Ecto neural progenitor cell (in vitro differentiated cells): ENCODE results near the gene RNF13.
A peak's percentile ranks its signal among the peaks of the same experiment; 100 is the strongest.
"Not testable (repeated sequence)": the region's sequence is repeated elsewhere in the genome, so short reads cannot be mapped to it uniquely, and the experiment has no call there.

Experiments used
- DNase-seq: peaks from one replicate; pipeline ENCODE4 v3.0.0-alpha.2; 2018; ENCODE audit warnings: low spot score

Gene RNF13

DNA sequence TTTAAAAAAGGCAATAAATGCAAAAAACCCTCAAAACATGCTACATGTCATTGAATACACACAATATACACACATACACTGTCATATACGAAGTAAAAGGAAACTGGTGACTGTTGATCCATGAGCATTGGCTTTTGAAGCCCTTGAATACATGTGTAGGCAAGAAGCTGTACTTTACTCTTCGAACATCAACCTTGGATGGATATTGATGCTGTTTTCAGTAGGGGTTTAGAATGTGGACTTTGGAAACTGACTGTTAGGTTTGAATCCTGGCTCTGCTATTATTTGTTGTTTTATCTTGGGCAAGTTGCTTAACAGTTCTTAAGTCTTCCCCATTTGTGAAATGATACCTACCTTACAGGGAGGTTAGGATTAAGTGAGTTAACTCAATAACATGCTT, 30.5 kb downstream of the RNF13 start:
- DNase-seq = no peak

DNA sequence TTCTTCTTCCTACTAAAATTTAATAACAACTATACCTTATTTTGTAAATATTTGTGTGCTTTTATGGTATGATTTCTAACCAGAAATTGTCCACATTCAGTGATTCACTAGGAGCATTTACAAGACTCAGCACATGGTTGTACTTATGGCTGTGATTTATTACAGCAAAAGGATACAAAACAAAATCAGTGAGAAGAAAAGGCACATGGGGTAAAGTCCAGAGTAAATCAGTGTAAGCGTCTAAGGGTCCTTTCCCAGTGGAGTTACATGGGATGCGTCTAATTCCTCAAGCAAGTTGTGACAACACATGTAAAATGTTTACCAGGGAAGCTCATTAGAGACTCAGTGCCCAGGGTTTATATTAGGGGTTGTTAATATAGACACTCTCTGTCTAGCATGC, 31.1 kb downstream of the RNF13 start:
- no peak for DNase-seq

GRCh38 chr3:149845570-149846244, 32.7 kb downstream of the RNF13 start:
- no peak for DNase-seq

- DNase-seq = no peak
Observed at GRCh38 chr3:149848238-149848637, 35.2 kb downstream of the RNF13 start.

DNA sequence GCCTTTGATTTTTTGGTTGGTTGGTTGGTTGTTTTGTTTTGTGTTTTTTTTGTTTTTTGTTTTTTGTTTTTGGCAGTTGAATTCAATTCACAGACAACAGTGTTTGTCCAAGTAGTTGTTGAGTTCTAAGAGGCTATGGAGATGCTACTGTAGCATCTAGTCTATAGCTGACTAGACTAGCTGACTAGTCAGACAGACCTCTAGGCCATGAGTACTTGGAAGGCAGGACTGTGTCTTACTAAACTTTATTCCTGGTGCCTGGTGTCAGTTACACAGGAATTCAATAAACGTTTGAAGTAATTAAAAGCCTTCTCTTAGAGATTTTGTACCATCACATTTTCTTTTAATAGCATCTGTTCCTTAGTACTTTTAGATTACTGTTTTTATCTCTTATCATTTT, 35.7 kb downstream of the RNF13 start:
- no peak for DNase-seq

DNA sequence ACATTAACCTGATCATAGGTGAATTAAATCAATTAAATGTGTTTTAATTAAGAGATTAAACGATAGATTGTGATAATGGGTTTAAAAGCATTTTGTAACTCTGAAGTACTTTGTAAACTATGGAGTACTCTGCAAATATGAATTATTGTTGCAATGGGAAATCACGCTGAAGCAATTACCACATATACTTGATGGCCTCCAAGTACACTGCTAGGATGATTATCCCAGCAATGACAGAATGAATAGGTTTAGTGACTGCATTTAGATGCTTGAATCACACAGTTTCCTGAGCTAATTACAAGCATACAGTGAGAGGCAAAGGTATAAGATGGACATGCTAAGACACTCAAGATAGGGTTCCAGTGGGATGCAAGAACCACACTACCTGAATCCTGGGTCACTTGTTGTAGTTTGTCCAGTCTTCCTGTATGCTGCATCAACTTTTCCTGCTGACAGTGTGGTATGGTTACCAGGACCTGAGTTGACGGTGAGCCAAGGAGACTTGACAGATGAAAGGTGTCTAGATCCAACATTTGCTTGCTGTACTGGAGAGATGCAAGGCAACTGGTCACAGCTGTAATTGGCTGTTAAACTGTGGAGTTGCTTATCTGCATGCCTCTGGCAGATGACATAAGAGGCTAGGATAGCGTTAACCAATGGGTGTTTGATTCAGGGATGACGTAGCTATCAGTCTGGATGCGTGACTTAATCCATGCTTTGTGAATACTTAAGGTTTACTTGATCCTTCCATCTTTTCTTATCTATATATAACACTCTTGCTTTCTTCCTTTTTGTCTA, 38.0 kb downstream of the RNF13 start:
- DNase-seq = no peak

DNA sequence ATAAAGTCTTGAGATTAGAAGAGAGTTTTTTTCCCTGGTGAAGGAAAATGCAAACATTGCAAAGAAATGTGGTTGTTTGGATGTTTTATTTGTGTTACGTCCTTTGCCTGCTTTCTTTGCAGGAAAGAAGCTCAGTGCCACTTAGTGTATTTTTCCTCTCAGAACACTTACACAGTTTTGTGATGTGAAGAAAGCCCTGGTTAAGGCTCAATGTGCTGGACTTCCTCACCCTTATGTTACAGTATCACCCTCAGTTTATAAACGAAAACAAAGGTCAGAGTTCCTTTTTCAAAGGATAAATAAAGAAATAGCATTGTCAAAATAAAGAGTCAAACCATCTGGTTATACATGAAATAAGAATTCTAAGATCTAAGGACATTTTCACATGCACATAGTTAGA, 45.9 kb downstream of the RNF13 start:
- DNase-seq = no peak

DNA sequence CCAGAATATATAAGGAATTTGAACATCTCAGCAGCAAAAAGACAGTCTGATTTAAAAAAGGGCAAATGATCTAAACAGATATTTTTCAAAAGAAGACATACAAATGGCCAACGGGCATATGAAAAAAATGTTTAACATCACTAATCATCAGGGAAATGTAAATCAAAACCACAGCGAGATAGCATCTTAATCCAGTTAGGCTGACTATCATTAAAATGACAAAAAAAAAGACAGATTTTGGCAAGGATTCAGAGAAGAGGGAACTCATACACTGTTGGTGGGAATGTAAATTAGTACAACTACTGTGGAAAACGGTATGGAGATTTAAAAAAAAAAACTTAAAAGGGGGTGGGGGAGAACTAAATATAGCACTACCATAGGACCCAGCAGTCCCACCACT, 47.9 kb downstream of the RNF13 start:
- no peak for DNase-seq

- no peak for DNase-seq
Observed at GRCh38 chr3:149867563-149867962, 54.5 kb downstream of the RNF13 start.

GRCh38 chr3:149871855-149872254, 58.8 kb downstream of the RNF13 start:
- DNase-seq = no peak

DNA sequence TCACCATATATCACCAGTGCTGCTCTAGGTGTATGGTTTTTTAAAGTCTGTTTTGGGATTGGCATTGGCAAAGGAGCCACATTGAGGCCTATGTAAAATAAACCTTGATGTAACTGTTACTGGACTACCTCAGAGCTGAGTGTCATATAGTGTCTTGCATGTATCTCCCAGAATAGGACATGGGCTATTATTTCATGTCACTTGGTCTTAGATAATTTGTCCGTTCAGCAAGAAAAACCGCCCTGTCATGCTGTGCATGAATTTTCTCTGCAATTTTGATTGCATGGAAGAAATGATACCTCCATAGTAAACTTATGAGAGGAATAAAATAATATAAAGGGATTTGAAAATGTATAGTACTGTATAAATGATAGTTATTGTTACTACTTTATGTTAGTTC, 59.6 kb downstream of the RNF13 start:
- no peak for DNase-seq

DNA sequence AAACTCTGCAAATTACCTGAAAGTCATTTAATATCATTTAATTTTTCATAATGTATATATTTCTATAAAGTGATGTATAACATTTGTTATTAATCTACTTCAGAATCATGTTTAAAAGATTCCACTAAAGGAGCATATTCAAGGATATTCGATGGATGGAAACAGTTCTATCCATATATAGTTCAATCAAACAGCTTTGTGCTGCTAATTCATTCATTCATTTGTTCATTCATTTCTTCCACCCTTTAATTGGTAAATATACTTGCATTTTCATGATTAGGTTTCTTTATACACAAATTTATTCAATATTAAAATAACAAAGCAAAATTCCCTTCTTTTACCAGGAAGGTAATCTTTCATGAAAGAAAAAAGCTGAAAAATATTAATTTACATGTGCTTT, 64.7 kb downstream of the RNF13 start:
- DNase-seq = no peak

- DNase-seq = peak; percentile 52
Observed at GRCh38 chr3:149879872-149880271, 66.9 kb downstream of the RNF13 start.

GRCh38 chr3:149881879-149882278, 68.9 kb downstream of the RNF13 start:
- no peak for DNase-seq

DNA sequence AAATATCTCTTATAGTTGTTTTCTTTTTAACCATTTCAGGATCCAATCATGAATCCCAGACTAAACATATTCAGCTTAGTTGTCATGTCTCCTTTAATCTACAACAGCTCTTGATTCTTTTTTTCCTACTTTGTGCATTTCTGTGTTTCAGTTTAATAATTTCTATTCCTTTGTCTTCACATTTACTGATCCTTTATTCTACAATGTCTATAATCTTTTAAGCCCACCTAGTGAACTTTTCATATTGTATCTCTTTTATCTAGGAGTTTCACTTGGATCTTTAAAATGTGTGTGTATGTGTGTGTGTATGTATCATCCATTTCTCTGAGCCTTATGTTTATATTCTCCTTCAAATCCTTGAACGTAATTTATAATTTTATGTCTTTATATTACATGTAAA, 70.1 kb downstream of the RNF13 start:
- no peak for DNase-seq

DNA sequence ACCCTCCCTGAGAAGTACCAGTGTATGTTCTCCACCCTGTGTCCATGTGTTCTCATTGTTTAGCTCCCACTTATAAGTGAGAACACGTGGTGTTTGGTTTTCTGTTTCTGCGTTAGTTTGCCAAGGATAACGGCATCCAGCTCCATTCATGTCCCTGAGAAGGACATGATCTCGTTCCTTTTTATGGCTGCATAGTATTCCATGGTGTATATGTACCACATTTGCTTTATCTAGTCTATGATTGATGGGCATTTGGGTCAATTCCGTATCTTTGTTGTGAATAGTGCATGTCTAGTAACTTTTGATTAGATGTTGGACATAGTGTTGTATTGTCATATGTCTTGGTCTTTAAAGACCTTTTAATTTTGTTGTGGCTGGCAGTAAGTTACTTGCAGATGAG, 70.8 kb downstream of the RNF13 start:
- not testable (repeated sequence) for DNase-seq

GRCh38 chr3:149884848-149885247, 71.8 kb downstream of the RNF13 start:
- not testable (repeated sequence) for DNase-seq

- no peak for DNase-seq
Observed at GRCh38 chr3:149886957-149887356, 73.9 kb downstream of the RNF13 start.

DNA sequence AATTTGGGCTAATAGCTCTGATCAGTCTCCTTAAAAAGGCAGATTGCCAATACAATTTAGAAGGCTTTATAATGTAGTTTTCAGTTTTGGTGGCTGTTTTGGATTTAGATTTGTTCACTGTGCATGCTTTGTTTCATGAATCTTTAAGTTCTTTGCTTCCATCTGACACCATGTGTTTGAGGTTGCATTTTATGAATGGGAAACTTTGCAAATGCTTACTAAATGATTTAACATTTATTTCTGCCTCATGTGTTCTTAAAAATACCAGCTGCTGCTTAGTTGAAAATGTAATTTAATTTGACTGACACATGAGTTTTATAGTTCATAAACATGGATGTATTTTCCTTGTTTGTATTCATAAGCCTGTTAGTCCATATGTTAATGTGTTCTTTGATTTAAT, 78.6 kb downstream of the RNF13 start:
- no peak for DNase-seq

- no peak for DNase-seq
Observed at GRCh38 chr3:149892371-149892770, 79.4 kb downstream of the RNF13 start.

DNA sequence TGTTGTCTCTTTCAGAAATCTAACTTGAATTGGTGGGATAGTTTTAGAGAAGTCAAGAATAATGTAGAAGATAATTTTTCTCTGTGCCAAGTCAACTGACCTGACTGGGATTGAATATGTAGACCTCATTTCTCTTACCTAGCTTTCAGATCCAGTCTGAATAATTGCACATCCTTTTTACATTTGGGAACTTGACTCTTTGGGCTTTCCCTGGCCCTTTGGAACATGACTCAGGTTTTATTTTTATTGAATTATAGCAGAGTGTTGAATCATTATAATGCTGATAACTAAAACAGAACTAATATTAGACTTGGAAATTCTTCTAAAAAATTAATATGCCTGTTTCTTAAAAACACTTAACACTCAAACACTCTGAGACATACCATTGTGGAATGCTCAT, 81.2 kb downstream of the RNF13 start:
- DNase-seq = no peak

- no peak for DNase-seq
Observed at GRCh38 chr3:149895339-149895738, 82.3 kb downstream of the RNF13 start.

GRCh38 chr3:149895769-149896168, 82.8 kb downstream of the RNF13 start:
- DNase-seq = no peak

DNA sequence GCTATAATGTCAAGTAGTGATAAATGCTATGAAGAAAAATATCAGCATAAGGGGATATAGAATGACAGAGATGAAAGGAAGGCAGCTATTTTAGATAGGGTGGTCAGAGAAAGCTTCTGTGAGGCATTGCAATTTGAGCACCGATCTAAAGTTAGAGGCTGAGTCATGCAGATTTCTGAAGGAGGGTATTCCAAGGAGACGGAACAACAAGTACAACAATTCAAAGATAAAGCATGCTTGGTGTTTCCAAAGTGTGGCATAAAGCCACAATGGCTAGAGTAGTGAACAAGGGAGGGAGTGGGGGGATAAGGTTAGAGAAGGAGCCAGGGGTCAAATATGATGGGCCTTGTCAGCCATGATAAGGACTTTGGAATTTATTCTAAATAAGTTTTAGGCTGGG, 85.8 kb downstream of the RNF13 start:
- DNase-seq = no peak
